Skeletal muscle tissue (tissue), 2 donors: ENCODE results near the gene ZBTB44. TPM values are rescaled to one million over a fixed set of nuclear protein-coding genes. Genes with fewer than 3 reads are reported as not detected.

Experiments used
- small RNA-seq: library from RNA; depleted of rRNA; stranded (forward); fragments of <200 nt; gene quantifications from one replicate; pipeline ENCODE3, GENCODE V24; 2014
- total RNA-seq: library from RNA; depleted of rRNA; stranded (reverse); fragments of >200 nt; gene quantifications from one replicate; pipeline ENCODE4 v1.2.3, GENCODE V29; 2014

Gene ZBTB44
- total RNA-seq, 1 donor from 2014 or later = 111 TPM

Small RNAs within 50 kb of the gene (small RNA-seq; reads per million reads assigned to genes)
- not detected for gene RN7SL778P

Other genes starting within 250 kb of the ZBTB44 start
- 106 TPM for gene APLP2, start 245.0 kb downstream of the ZBTB44 start, total RNA-seq
- gene ST14, start 155.1 kb downstream of the ZBTB44 start, total RNA-seq = 0.52 TPM
- gene ADAMTS8, start 113.7 kb upstream of the ZBTB44 start, total RNA-seq = 5.7 TPM
- 15.7 TPM for gene ADAMTS15, start 133.7 kb upstream of the ZBTB44 start, total RNA-seq